ENCODE measurements around the gene NHLH1.
A peak's percentile ranks its signal among the peaks of the same experiment; 100 is the strongest.

The NHLH1 gene

GRCh38 chr1:160366731-160367515, at the start of gene NHLH1:
NHLH1 (plus strand) TSS chr1:160367071; CDS start chr1:160370732, 3,661 bp downstream.
- DNase-seq: peak; percentile 86

GRCh38 chr1:160322831-160323230, 44.0 kb upstream of the NHLH1 start:
- DNase-seq: no peak

GRCh38 chr1:160325252-160325651, 41.6 kb upstream of the NHLH1 start:
- no peak for DNase-seq

GRCh38 chr1:160326418-160326817, 40.5 kb upstream of the NHLH1 start:
- DNase-seq: no peak

GRCh38 chr1:160328184-160328583, 38.7 kb upstream of the NHLH1 start:
- no peak for DNase-seq

GRCh38 chr1:160330119-160330518, 36.8 kb upstream of the NHLH1 start:
- no peak for DNase-seq

GRCh38 chr1:160332516-160332915, 34.4 kb upstream of the NHLH1 start:
- no peak for DNase-seq

GRCh38 chr1:160338580-160338979, 28.3 kb upstream of the NHLH1 start:
- no peak for DNase-seq

GRCh38 chr1:160340146-160340545, 26.7 kb upstream of the NHLH1 start:
- no peak for DNase-seq

GRCh38 chr1:160340866-160341265, 26.0 kb upstream of the NHLH1 start:
- DNase-seq: no peak

- no peak for DNase-seq
Measured at GRCh38 chr1:160342526-160342925, 24.3 kb upstream of the NHLH1 start.

- peak; percentile 79 for DNase-seq
Measured at GRCh38 chr1:160342953-160343869, 23.7 kb upstream of the NHLH1 start, which contains the start of the genes COPA and NCSTN. COPA (minus strand) TSS chr1:160343250; CDS start chr1:160343170, 80 bp downstream. NCSTN (plus strand) TSS chr1:160343383; CDS start chr1:160343397, 14 bp downstream.

GRCh38 chr1:160344241-160344640, 22.6 kb upstream of the NHLH1 start:
- no peak for DNase-seq

- DNase-seq: no peak
Measured at GRCh38 chr1:160344936-160345335, 21.9 kb upstream of the NHLH1 start.

GRCh38 chr1:160346463-160346862, 20.4 kb upstream of the NHLH1 start:
- DNase-seq: no peak

- DNase-seq: no peak
Measured at GRCh38 chr1:160346958-160347357, 19.9 kb upstream of the NHLH1 start.

GRCh38 chr1:160351629-160352028, 15.2 kb upstream of the NHLH1 start:
- no peak for DNase-seq

GRCh38 chr1:160352555-160352954, 14.3 kb upstream of the NHLH1 start:
- DNase-seq: no peak

- peak; percentile 26 for DNase-seq
Measured at GRCh38 chr1:160353223-160353622, 13.6 kb upstream of the NHLH1 start.

GRCh38 chr1:160354388-160354985, 12.4 kb upstream of the NHLH1 start:
- DNase-seq: no peak

GRCh38 chr1:160357286-160358002, 9.4 kb upstream of the NHLH1 start:
- no peak for DNase-seq

GRCh38 chr1:160358073-160358472, 8.8 kb upstream of the NHLH1 start:
- DNase-seq: no peak
